Lower lobe of right lung (tissue), 2 donors: ENCODE results near the gene LGALS7B. TPM values are rescaled to one million over a fixed set of nuclear protein-coding genes. Genes with fewer than 3 reads are reported as not detected.
"Not testable (repeated sequence)": the region's sequence is repeated elsewhere in the genome, so short reads cannot be mapped to it uniquely, and the experiment has no call there.

Experiments used
- ATAC-seq, 2 donors: fragments of 200-7000 bp; cut with Tn5 transposase; one replicate each; pipeline ENCODE4 v1.9.1; 2020 to 2022; ENCODE audit warnings: mild to moderate bottlenecking in 2 of 2, moderate library complexity in 2 of 2
- DNase-seq: peaks from one replicate; pipeline ENCODE4 v3.0.0-alpha.2; 2020
- H3K27ac ChIP-seq: fragments of 200-600 bp; one replicate; pipeline ENCODE4 v1.8.0; 2022
- H3K27me3 ChIP-seq: fragments of 200-600 bp; one replicate; pipeline ENCODE4 v1.8.0; 2022; ENCODE audit warnings: low read depth
- H3K36me3 ChIP-seq: fragments of 200-600 bp; one replicate; pipeline ENCODE4 v1.8.0; 2022; ENCODE audit warnings: mild to moderate bottlenecking
- H3K4me1 ChIP-seq: fragments of 200-600 bp; one replicate; pipeline ENCODE4 v1.8.0; 2022
- H3K4me3 ChIP-seq: fragments of 200-600 bp; one replicate; pipeline ENCODE4 v1.8.0; 2022; ENCODE audit warnings: mild to moderate bottlenecking
- H3K9me3 ChIP-seq: fragments of 200-600 bp; one replicate; pipeline ENCODE4 v1.8.0; 2022
- CTCF ChIP-seq: fragments of 200-600 bp; IDR thresholded peaks from one replicate; pipeline ENCODE4 v1.8.0; 2022; ENCODE audit warnings: antibody characterized with exemption, mild to moderate bottlenecking
- intact Hi-C: fragments of 100-400 bp; cut with DNase I; formaldehyde crosslinking; loops from one replicate; pipeline ENCODE4 v1.11.0; 2022
- total RNA-seq: library from RNA; stranded (reverse); fragmentation: NEBNext Ultra II Directional; extraction: Animal tissue kit (Norgen Biotek cat#: 25700); gene quantifications from one replicate; pipeline ENCODE4 v1.2.1, GENCODE V29; 2021
- donor health status: DM: no; HTN: yes; CAD: no; lungs with severe emphysema.

The LGALS7B gene
- total RNA-seq, 1 donor from 2014 or later: not detected

GRCh38 chr19:38806371-38806770 lies 17.4 kb downstream of the LGALS7B start:
- peaks cover 8% of the 10 kb centered on the region for H3K4me1 ChIP-seq
- ATAC-seq (no peak), DNase-seq (no peak)
- no peaks in the 10 kb centered on the region for H3K9me3 ChIP-seq
- no peak for TF ChIP-seq CTCF
- intact Hi-C loops: no loop called here
- H3K36me3 ChIP-seq: no peaks in the 10 kb centered on the region
- no peak overlapping the region for H3K27ac ChIP-seq
- no peaks in the 10 kb centered on the region for H3K27me3 ChIP-seq
- no peak overlapping the region for H3K4me3 ChIP-seq

- H3K4me1 ChIP-seq, H3K27me3 ChIP-seq, H3K4me3 ChIP-seq, H3K9me3 ChIP-seq, H3K27ac ChIP-seq, intact Hi-C loops, DNase-seq, H3K36me3 ChIP-seq: not testable (repeated sequence)
- ATAC-seq: peak in 1 of 2 donors; percentile 40
Measured at GRCh38 chr19:38807374-38808098, 18.5 kb downstream of the LGALS7B start.

GRCh38 chr19:38808741-38809140 lies 19.7 kb downstream of the LGALS7B start:
- Histone ChIP-seq H3K4me3 (no peak overlapping the region), H3K27ac (no peak overlapping the region), H3K36me3 (no peaks in the 10 kb centered on the region), H3K9me3 (no peaks in the 10 kb centered on the region), H3K27me3 (no peaks in the 10 kb centered on the region), H3K4me1 (peaks cover 8% of the 10 kb centered on the region)
- DNase-seq: no peak
- intact Hi-C loops: no loop called here
- ATAC-seq: no peak
- TF ChIP-seq CTCF: no peak

- Histone ChIP-seq H3K4me1 (peaks cover 8% of the 10 kb centered on the region), H3K36me3 (peaks cover 2% of the 10 kb centered on the region), H3K4me3 (no peak overlapping the region), H3K9me3 (no peaks in the 10 kb centered on the region), H3K27me3 (no peaks in the 10 kb centered on the region), H3K27ac (no peak overlapping the region)
- ATAC-seq (no peak), DNase-seq (no peak)
- no peak for TF ChIP-seq CTCF
- intact Hi-C loops: no loop called here
Measured at GRCh38 chr19:38809592-38810252, 20.7 kb downstream of the LGALS7B start.

GRCh38 chr19:38812009-38812840 lies 23.2 kb downstream of the LGALS7B start:
- peak; percentile 17 for DNase-seq
- intact Hi-C loops: no loop called here
- no peak for ATAC-seq
- Histone ChIP-seq H3K27me3 (no peaks in the 10 kb centered on the region), H3K9me3 (no peaks in the 10 kb centered on the region), H3K4me3 (no peak overlapping the region), H3K36me3 (peaks cover 27% of the 10 kb centered on the region), H3K4me1 (peaks cover 8% of the 10 kb centered on the region), H3K27ac (no peak overlapping the region)
- TF ChIP-seq CTCF: no peak
